CD4-positive, CD25-positive, alpha-beta regulatory T cell (primary cell): Measurements from ENCODE around the gene TEX54. TPM values are rescaled to one million over a fixed set of nuclear protein-coding genes. Genes with fewer than 3 reads are reported as not detected.
"Not testable (repeated sequence)": the region's sequence is repeated elsewhere in the genome, so short reads cannot be mapped to it uniquely, and the experiment has no call there.

Experiments used
- ATAC-seq, 2 donors: fragments of 150-1000 bp; cut with Tn5 transposase; one replicate each; pipeline ENCODE4 v1.10.0; 2021; ENCODE audit warnings: low read depth in 2 of 2, moderate number of reproducible peaks in 2 of 2, moderate library complexity in 1 of 2
- DNase-seq, 3 donors: peaks; one replicate each; pipeline versions ENCODE4 v3.0.0 to v3.0.0-alpha.2; 2012 to 2022; ENCODE audit warnings: mixed read lengths in 1 of 3
- H3K27ac ChIP-seq: one replicate; pipeline ENCODE4 v1.7.0; 2013; ENCODE audit warnings: mild to moderate bottlenecking, low read length; ENCODE audit not compliant: insufficient read depth, poor library complexity, severe bottlenecking
- H3K27me3 ChIP-seq: one replicate; pipeline ENCODE4 v1.7.0; 2013; ENCODE audit warnings: low read length; ENCODE audit not compliant: control insufficient read depth, insufficient read depth
- H3K36me3 ChIP-seq: one replicate; pipeline ENCODE4 v1.7.0; 2013; ENCODE audit warnings: mild to moderate bottlenecking, low read length, moderate library complexity; ENCODE audit not compliant: control insufficient read depth, insufficient read depth
- H3K4me1 ChIP-seq: 2 replicates; pipeline ENCODE4 v1.7.0; 2013; ENCODE audit warnings: mild to moderate bottlenecking, low read length; ENCODE audit not compliant: insufficient read depth, control insufficient read depth, poor library complexity, severe bottlenecking
- H3K4me3 ChIP-seq: one replicate; pipeline ENCODE4 v1.7.0; 2013; ENCODE audit warnings: low read depth, mild to moderate bottlenecking, low read length, moderate library complexity
- H3K9me3 ChIP-seq, 2 experiments: 1 replicate in 1 of 2; 2 replicates in 1 of 2; pipeline ENCODE4 v1.7.0; 2013; ENCODE audit warnings: low read length in 2 of 2, mild to moderate bottlenecking in 1 of 2, moderate library complexity in 1 of 2; ENCODE audit not compliant: control insufficient read depth in 2 of 2
- H3K27ac Mint-ChIP-seq, 3 donors: one replicate each; pipeline ENCODE4 v1.8.0; 2020 to 2022; ENCODE audit warnings: mild to moderate bottlenecking in 3 of 3, mixed read lengths in 3 of 3, moderate library complexity in 2 of 3
- H3K27me3 Mint-ChIP-seq: one replicate; pipeline ENCODE4 v1.8.0; 2022; ENCODE audit warnings: mild to moderate bottlenecking, mixed read lengths
- H3K36me3 Mint-ChIP-seq: one replicate; pipeline ENCODE4 v1.8.0; 2020; ENCODE audit warnings: mixed read lengths
- H3K4me1 Mint-ChIP-seq, 4 donors: one replicate each; pipeline ENCODE4 v1.8.0; 2020 to 2022; ENCODE audit warnings: mixed read lengths in 4 of 4, mild to moderate bottlenecking in 1 of 4
- H3K4me3 Mint-ChIP-seq, 4 donors: one replicate each; pipeline ENCODE4 v1.8.0; 2020 to 2022; ENCODE audit warnings: mild to moderate bottlenecking in 4 of 4, mixed read lengths in 4 of 4, moderate library complexity in 3 of 4
- H3K9me3 Mint-ChIP-seq, 7 donors: one replicate each; pipeline ENCODE4 v1.8.0; 2020 to 2022; ENCODE audit warnings: mixed read lengths in 7 of 7, mild to moderate bottlenecking in 3 of 7, moderate library complexity in 2 of 7
- polyA plus RNA-seq, 4 donors: library from polyadenylated mRNA; unstranded; fragments of 300-500 nt; fragmentation: Illumina TruSeq; gene quantifications; one replicate each; pipeline ENCODE4 v1.2.3, GENCODE V29; 2021
- total RNA-seq: library from RNA; stranded (reverse); gene quantifications from one replicate; pipeline ENCODE4 v1.2.3, GENCODE V29; 2022

TEX54 gene
- total and polyA plus RNA-seq, 5 donors from 2014 or later: 0.76 to 2.2 (median 2.1) TPM; not detected in 2

DNA sequence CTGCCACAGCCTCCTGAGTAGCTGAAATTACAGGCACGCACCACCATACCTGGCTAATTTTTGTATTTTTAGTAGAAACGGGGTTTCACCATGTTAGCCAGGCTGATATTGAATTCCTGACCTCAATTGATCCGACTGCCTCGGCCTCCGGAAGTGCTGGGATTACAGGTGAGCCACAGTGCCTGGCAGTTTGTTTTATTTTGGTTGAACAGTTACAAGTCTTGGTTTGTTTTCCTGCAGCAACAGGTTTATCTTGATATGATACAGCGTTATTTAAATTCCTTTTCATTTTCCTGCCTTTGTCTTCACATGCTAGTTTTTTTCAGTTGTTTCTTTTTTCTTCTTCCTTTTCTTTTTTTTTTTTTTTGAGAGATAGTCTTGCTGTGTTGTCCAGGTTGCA lies 44.1 kb upstream of the TEX54 start:
- H3K27me3 Mint-ChIP-seq: peaks cover 8% of the 10 kb centered on the region
- H3K9me3 Mint-ChIP-seq: no peaks in the 10 kb centered on the region
- DNase-seq: no peak
- no peak overlapping the region for H3K4me3 ChIP-seq
- peaks cover 2% of the 10 kb centered on the region for H3K36me3 Mint-ChIP-seq
- H3K36me3 ChIP-seq: no peaks in the 10 kb centered on the region
- H3K27ac Mint-ChIP-seq: no peak overlapping the region
- H3K27ac ChIP-seq: no peak overlapping the region
- H3K9me3 ChIP-seq: no peaks in the 10 kb centered on the region
- no peak overlapping the region for H3K4me3 Mint-ChIP-seq
- peaks cover 0 to 33% (median 15%) of the 10 kb centered on the region in 4 donors for H3K4me1 Mint-ChIP-seq
- H3K4me1 ChIP-seq: peaks cover 16% of the 10 kb centered on the region
- ATAC-seq: no peak
- no peaks in the 10 kb centered on the region for H3K27me3 ChIP-seq

DNA sequence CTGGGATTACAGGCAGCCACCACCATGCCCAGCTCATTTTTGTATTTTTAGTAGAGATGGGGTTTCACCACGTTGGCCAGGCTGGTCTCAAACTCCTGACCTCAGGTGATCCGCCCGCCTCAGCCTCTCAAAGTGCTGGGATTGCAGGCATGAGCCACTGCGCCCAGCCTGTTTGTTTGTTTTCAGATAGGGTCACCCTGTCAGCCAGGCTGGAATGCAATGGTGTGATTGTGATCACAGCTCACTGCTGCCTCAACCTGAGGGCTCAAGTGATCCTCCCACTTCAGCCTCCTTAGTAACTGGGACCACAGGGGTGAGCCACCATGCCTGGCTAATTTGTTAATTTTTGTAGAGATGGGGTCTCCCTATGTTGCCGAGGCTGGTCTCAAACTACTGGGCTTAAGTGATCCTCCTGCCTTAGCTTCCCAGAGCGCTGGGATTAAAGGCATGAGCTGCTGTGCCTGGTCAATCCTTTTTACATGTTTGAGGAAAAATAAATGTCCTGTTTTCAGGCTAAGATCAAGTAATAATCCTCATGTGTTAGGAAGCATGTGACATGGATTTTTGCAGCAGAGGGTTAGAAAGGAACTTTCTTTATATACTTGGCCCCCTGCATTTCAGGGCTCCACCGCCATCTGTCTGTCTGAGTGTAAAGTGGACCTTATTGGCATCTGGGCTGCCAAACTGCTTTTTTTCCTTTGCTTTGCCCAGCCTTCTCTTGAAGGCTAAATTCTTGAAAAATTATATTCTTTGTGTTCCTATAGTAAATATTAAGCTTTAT lies 43.2 kb upstream of the TEX54 start:
- H3K4me3 ChIP-seq: no peak overlapping the region
- no peaks in the 10 kb centered on the region for H3K36me3 ChIP-seq
- DNase-seq: no peak
- Mint-ChIP-seq H3K4me3 (peak overlapping the region in 1 of 4 donors; percentile 50), H3K36me3 (no peaks in the 10 kb centered on the region), H3K27ac (no peak overlapping the region), H3K9me3 (no peaks in the 10 kb centered on the region), H3K27me3 (peaks cover 7% of the 10 kb centered on the region), H3K4me1 (peaks cover 0 to 26% (median 13%) of the 10 kb centered on the region in 4 donors)
- H3K27ac ChIP-seq: no peak overlapping the region
- no peak for ATAC-seq
- no peaks in the 10 kb centered on the region for H3K27me3 ChIP-seq
- H3K4me1 ChIP-seq: peaks cover 14% of the 10 kb centered on the region
- no peaks in the 10 kb centered on the region for H3K9me3 ChIP-seq

DNA sequence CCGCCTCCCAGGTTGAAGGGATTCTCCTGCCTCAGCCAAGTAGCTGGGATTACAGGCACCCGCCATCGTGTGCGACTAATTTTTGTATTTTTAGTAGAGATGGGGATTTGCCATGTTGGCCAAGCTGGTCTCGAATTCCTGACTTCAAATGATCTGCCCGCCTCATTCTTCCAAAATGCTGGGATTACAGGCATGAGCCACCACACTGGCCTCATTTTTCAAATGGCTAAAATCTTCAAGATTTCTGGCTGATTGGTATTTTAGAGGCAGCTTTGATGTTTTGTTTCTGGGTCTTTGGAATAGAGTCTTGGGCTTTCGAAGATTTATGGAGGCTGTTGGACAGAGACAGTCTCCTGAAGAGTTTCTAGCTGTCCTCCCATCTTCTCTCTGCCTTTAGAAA lies 42.2 kb upstream of the TEX54 start:
- Histone ChIP-seq H3K9me3 (no peaks in the 10 kb centered on the region), H3K4me1 (peaks cover 5% of the 10 kb centered on the region), H3K27ac (no peak overlapping the region), H3K27me3 (no peaks in the 10 kb centered on the region), H3K4me3 (no peak overlapping the region), H3K36me3 (no peaks in the 10 kb centered on the region)
- ATAC-seq (no peak), DNase-seq (no peak)
- H3K27ac Mint-ChIP-seq: no peak overlapping the region
- H3K4me1 Mint-ChIP-seq: peaks cover 0 to 19% (median 6%) of the 10 kb centered on the region in 4 donors
- no peak overlapping the region for H3K4me3 Mint-ChIP-seq
- H3K27me3 Mint-ChIP-seq: no peaks in the 10 kb centered on the region
- no peaks in the 10 kb centered on the region for H3K36me3 Mint-ChIP-seq
- no peaks in the 10 kb centered on the region for H3K9me3 Mint-ChIP-seq

DNA sequence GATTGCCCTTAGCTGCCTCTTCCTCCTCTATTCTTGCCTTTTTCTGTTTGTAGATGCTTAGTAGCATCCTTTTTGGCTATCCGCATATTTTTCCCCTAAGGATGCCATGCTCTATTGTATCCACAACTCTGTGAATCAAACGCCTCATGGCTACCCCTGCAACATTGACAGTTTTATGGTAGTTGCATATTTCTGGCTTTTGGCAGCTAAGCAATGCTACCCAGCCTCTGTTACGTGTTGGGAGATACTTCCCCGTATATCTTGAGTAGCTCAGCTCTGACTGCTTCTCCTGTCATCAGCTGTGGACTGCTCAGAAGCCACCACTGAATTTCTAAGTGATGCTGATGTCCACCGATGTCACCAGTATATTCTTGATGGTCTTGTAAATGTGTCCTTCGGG lies 33.0 kb upstream of the TEX54 start:
- Histone ChIP-seq H3K27me3 (no peaks in the 10 kb centered on the region), H3K27ac (no peak overlapping the region), H3K9me3 (no peaks in the 10 kb centered on the region), H3K36me3 (no peaks in the 10 kb centered on the region), H3K4me1 (peaks cover 4% of the 10 kb centered on the region), H3K4me3 (no peak overlapping the region)
- Mint-ChIP-seq H3K27ac (peak overlapping the region in 2 of 3 donors; percentile 20 to 79), H3K4me1 (peaks cover 4 to 15% (median 5%) of the 10 kb centered on the region in 4 donors), H3K36me3 (no peaks in the 10 kb centered on the region), H3K9me3 (no peaks in the 10 kb centered on the region), H3K27me3 (no peaks in the 10 kb centered on the region), H3K4me3 (no peak overlapping the region)
- ATAC-seq: no peak
- no peak for DNase-seq

DNA sequence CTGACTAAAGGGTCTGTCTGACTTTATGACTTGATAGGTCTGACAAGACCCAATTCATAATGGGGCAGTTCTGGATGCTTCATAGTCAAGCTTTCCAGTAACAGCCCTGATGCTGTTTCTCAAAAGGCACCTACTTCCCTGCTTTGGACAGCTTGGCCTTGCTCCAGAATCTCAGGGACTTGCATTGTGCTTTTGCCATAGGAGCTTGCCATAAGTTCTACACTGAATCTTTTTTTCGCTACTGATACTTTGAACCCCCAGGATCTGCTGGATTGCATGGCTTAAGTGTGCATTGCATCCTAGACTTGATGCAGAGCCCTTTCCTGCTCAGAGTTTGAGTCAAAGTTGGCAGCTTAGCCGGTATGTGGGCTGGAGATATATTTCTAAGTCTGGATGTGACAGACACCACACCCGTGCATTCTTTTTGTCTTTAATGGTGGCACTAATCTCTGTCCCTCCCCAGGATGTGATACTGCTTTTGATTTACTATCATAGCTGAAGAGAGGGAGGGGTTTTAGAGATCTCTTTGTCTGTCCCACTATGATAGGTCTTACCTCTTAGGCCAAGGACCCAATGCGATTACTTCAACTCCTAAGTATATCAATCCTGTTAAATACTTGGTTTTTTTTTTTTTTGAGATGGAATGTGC lies 31.2 kb upstream of the TEX54 start:
- Mint-ChIP-seq H3K27ac (peak overlapping the region in 1 of 3 donors; percentile 21), H3K27me3 (no peaks in the 10 kb centered on the region), H3K4me3 (no peak overlapping the region), H3K36me3 (no peaks in the 10 kb centered on the region), H3K4me1 (peaks cover 4 to 15% (median 5%) of the 10 kb centered on the region in 4 donors), H3K9me3 (no peaks in the 10 kb centered on the region)
- Histone ChIP-seq H3K4me1 (peaks cover 4% of the 10 kb centered on the region), H3K27ac (no peak overlapping the region), H3K4me3 (no peak overlapping the region), H3K27me3 (no peaks in the 10 kb centered on the region), H3K36me3 (no peaks in the 10 kb centered on the region), H3K9me3 (no peaks in the 10 kb centered on the region)
- no peak for DNase-seq
- no peak for ATAC-seq

DNA sequence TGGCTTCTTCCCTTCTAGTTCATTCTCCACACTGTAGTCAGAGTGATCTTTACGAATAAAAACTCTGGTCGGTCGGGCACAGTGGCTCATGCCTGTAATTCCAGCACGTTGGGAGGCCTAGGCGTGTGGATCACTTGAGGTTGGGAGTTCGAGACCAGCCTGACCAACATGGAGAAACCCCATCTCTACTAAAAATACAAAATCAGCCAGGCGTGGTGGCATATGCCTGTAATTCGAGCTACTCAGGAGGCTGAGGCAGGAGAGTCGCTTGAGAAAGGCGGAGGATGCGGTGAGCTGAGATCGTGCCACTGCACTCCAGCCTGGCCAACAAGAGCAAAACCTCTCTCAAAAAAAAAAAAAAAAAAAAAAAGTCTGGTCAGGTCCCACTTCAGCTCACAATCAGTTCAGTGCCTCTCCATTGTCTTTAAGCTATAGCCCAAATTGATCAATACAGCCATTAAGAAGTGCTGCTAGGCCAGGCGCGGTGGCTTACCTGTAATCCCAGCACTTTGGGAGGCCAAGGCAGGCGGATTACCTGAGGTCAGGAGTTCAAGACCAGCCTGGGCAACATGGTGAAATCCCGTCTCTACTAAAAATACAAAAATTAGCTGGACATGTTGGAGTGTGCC lies 29.0 kb upstream of the TEX54 start:
- H3K27ac Mint-ChIP-seq: peak overlapping the region in 1 of 3 donors; percentile 49
- not testable (repeated sequence) for H3K9me3 Mint-ChIP-seq

DNA sequence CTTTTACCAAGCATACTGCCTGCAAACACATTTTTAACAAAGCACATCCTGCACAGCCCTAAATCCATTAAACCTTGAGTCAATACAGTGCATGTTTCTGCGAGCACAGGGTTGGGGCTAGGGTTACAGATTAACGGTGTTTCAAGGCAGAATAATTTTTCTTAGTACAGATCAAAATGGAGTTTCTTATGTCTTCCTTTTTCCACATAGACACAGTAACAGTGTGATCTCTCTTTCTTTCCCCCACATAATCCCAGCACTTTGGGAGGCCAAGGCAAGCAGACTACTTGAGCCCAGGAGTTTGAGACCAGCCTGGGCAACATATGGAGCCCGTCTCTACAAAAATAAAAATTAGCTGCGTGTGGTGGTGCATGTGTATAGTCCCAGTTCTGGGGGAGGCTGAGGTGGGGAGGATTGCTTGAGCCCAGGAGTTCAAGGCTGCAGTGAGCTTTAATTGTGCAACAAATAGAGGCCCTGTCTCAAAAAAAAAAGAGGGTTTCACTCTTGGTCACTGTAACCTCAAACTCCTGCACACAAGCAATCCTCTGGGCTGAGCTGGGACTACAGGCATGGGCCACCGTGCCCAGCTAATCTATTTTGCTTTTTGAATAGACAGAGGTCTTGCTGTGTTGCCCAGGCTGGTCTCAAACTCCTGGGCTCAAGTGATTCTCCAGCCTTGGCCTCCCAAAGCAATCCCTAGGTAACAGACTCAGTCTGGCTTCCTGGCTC lies 28.4 kb upstream of the TEX54 start:
- Mint-ChIP-seq H3K27ac (peak overlapping the region in 2 of 3 donors; percentile 49 to 60), H3K36me3 (no peaks in the 10 kb centered on the region), H3K4me1 (peaks cover 9 to 27% (median 14%) of the 10 kb centered on the region in 4 donors), H3K4me3 (no peak overlapping the region), H3K27me3 (no peaks in the 10 kb centered on the region), H3K9me3 (no peaks in the 10 kb centered on the region)
- Histone ChIP-seq H3K4me1 (peaks cover 14% of the 10 kb centered on the region), H3K27ac (no peak overlapping the region), H3K9me3 (no peaks in the 10 kb centered on the region), H3K27me3 (no peaks in the 10 kb centered on the region), H3K4me3 (no peak overlapping the region), H3K36me3 (no peaks in the 10 kb centered on the region)
- DNase-seq (no peak), ATAC-seq (no peak)

More for the DNA sequence above, 29.0 kb upstream of the TEX54 start:
- H3K36me3 Mint-ChIP-seq, H3K4me3 Mint-ChIP-seq, H3K9me3 ChIP-seq, DNase-seq, H3K27me3 ChIP-seq, H3K27ac ChIP-seq, H3K36me3 ChIP-seq, H3K4me1 ChIP-seq, ATAC-seq, H3K4me3 ChIP-seq, H3K27me3 Mint-ChIP-seq: not testable (repeated sequence)
- peaks cover 9 to 21% (median 11%) of the 10 kb centered on the region in 4 donors for H3K4me1 Mint-ChIP-seq
